ENCODE data around the gene ROBO2.

ROBO2 gene

GRCh38 chr3:77606372-77606771 is 566.5 kb downstream of the ROBO2 start:
- Histone ChIP-seq H3K4me1 (no peaks in the 10 kb centered on the region), H3K9ac (no peak overlapping the region), H3K79me2 (no peaks in the 10 kb centered on the region), H3K9me3 (ENCODE audit: control insufficient read depth, low read length) (no peaks in the 10 kb centered on the region), H3K27me3 (ENCODE audit: control insufficient read depth, insufficient read depth, low read length) (no peaks in the 10 kb centered on the region), H3K36me3 (ENCODE audit: control insufficient read depth, insufficient read depth, low read length) (no peaks in the 10 kb centered on the region), H3K4me3 (ENCODE audit: low read depth, low read length) (no peak overlapping the region), H3K27ac (no peak overlapping the region), H2AFZ (no peak overlapping the region), H3K4me2 (ENCODE audit: low read length) (no peak overlapping the region)
- TF ChIP-seq CTCF (IDR thresholded peaks at IDR 0.05) = no peak

- Histone ChIP-seq H3K36me3 (ENCODE audit: control insufficient read depth, insufficient read depth, low read length) (no peaks in the 10 kb centered on the region), H3K27me3 (ENCODE audit: control insufficient read depth, insufficient read depth, low read length) (no peaks in the 10 kb centered on the region), H3K27ac (no peak overlapping the region), H3K4me2 (ENCODE audit: low read length) (no peak overlapping the region), H2AFZ (no peak overlapping the region), H3K79me2 (no peaks in the 10 kb centered on the region), H3K9ac (no peak overlapping the region), H3K4me3 (ENCODE audit: low read depth, low read length) (no peak overlapping the region), H3K9me3 (ENCODE audit: control insufficient read depth, low read length) (no peaks in the 10 kb centered on the region), H3K4me1 (no peaks in the 10 kb centered on the region)
- no peak for TF ChIP-seq CTCF (IDR thresholded peaks at IDR 0.05)
These were observed 578.8 kb downstream of the ROBO2 start for GRCh38 chr3:77618686-77619085.

GRCh38 chr3:77620009-77620408 is 580.1 kb downstream of the ROBO2 start:
- no peak for TF ChIP-seq CTCF (IDR thresholded peaks at IDR 0.05)
- Histone ChIP-seq H3K4me1 (no peaks in the 10 kb centered on the region), H3K9me3 (ENCODE audit: control insufficient read depth, low read length) (no peaks in the 10 kb centered on the region), H3K9ac (no peak overlapping the region), H3K4me2 (ENCODE audit: low read length) (no peak overlapping the region), H3K4me3 (ENCODE audit: low read depth, low read length) (no peak overlapping the region), H3K36me3 (ENCODE audit: control insufficient read depth, insufficient read depth, low read length) (no peaks in the 10 kb centered on the region), H3K79me2 (no peaks in the 10 kb centered on the region), H2AFZ (no peak overlapping the region), H3K27ac (no peak overlapping the region), H3K27me3 (ENCODE audit: control insufficient read depth, insufficient read depth, low read length) (no peaks in the 10 kb centered on the region)

DNA sequence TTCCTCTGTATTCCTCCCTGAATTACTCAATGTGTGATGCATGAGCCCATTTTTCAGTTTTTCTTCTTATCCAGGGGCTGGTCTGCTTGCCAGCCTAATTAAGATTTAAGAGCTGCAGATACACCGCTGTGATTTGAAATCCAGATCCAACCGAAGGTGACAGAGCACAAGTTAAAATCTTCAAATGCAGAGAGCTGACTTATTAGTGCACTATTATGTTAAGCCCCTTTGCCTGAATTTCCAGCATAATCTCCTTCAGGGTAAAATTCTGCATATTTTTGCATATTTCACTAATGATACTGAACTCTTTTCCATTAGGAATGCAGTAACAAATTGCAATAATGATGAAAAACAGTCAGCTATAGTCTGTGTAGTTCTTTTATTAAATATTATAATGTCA is 583.6 kb downstream of the ROBO2 start:
- Histone ChIP-seq H3K4me3 (ENCODE audit: low read depth, low read length) (no peak overlapping the region), H3K9ac (no peak overlapping the region), H3K4me1 (no peaks in the 10 kb centered on the region), H3K9me3 (ENCODE audit: control insufficient read depth, low read length) (no peaks in the 10 kb centered on the region), H3K27me3 (ENCODE audit: control insufficient read depth, insufficient read depth, low read length) (no peaks in the 10 kb centered on the region), H2AFZ (no peak overlapping the region), H3K79me2 (no peaks in the 10 kb centered on the region), H3K27ac (no peak overlapping the region), H3K36me3 (ENCODE audit: control insufficient read depth, insufficient read depth, low read length) (no peaks in the 10 kb centered on the region), H3K4me2 (ENCODE audit: low read length) (no peak overlapping the region)
- no peak for TF ChIP-seq CTCF (IDR thresholded peaks at IDR 0.05)

DNA sequence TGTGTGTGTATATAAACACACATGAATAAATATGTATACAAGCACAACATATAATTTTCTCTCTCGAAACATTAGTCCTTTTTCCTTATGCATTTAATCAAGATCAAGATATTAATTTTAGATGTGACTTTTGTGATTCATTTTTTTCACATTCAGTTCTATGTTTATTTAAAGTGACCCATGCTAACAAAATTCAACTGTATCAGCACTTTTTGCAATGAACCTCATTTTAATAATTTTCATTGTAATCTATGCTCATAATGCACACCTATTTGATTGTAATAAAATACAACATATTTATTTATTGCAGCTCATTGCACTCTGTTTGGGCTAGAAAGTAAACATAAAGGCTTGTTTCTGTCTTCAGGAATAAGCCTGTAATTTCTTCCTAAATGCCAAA is 586.3 kb downstream of the ROBO2 start:
- H3K4me1 ChIP-seq = no peaks in the 10 kb centered on the region
- no peaks in the 10 kb centered on the region for H3K79me2 ChIP-seq
- no peaks in the 10 kb centered on the region for H3K36me3 ChIP-seq (ENCODE audit: control insufficient read depth, insufficient read depth, low read length)
- H3K4me3 ChIP-seq (ENCODE audit: low read depth, low read length) = no peak overlapping the region
- no peak overlapping the region for H2AFZ ChIP-seq
- no peak for TF ChIP-seq CTCF (IDR thresholded peaks at IDR 0.05)
- H3K27ac ChIP-seq = no peak overlapping the region
- no peak overlapping the region for H3K9ac ChIP-seq
- H3K9me3 ChIP-seq (ENCODE audit: control insufficient read depth, low read length) = no peaks in the 10 kb centered on the region
- H3K27me3 ChIP-seq (ENCODE audit: control insufficient read depth, insufficient read depth, low read length) = no peaks in the 10 kb centered on the region
- H3K4me2 ChIP-seq (ENCODE audit: low read length) = no peak overlapping the region
